Transverse colon (tissue), 4 donors: ENCODE measurements around the gene JAKMIP2.
A peak's percentile ranks its signal among the peaks of the same experiment; 100 is the strongest.

Source experiments
- EP300 ChIP-seq: sonication (generic); formaldehyde crosslinking; IDR thresholded peaks from one replicate; pipeline ENCODE4 v1.6.1; 2017; ENCODE audit warnings: antibody characterized with exemption, low read depth
- POLR2AphosphoS5 ChIP-seq, 3 donors: sonication (generic); formaldehyde crosslinking; IDR thresholded peaks; one replicate each; pipeline ENCODE4 v1.6.1; 2016; ENCODE audit warnings: antibody characterized with exemption in 3 of 3
- TF ChIP-seq, protein P1 (sequence below), 5 experiments: fragments of 200-600 bp in 3 of 5; fragments of 450-650 bp in 2 of 5; sonication (generic) in 3 of 5; IDR thresholded peaks; 1 replicate in 2 of 5; 2 replicates in 3 of 5; pipeline ENCODE4 v1.5.1; 2016 to 2017; ENCODE audit warnings: antibody characterized with exemption in 5 of 5, inconsistent platforms in 3 of 5, mild to moderate bottlenecking in 2 of 5, moderate library complexity in 1 of 5

DNA sequence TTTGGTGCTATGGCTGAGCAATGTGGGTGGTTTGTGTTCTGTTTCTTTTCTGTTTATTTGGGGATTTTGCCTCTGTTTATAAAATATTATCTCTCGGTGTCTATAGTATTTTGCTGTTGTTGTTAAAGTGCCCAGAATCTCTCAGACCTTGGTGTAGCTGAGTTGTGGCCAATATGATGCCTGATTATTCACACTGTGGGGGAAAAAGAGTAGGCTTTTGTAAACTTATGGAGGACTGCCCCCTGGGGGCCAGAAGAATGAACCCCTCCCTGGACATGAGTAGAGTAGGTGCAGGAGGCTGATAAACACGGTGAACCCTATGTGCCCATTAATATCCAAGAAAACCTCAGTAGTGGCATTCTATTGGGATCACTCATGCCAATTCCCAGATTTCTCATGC is 223.7 kb downstream of the JAKMIP2 start:
- no peak for TF ChIP-seq EP300
- TF ChIP-seq, protein P1, sequence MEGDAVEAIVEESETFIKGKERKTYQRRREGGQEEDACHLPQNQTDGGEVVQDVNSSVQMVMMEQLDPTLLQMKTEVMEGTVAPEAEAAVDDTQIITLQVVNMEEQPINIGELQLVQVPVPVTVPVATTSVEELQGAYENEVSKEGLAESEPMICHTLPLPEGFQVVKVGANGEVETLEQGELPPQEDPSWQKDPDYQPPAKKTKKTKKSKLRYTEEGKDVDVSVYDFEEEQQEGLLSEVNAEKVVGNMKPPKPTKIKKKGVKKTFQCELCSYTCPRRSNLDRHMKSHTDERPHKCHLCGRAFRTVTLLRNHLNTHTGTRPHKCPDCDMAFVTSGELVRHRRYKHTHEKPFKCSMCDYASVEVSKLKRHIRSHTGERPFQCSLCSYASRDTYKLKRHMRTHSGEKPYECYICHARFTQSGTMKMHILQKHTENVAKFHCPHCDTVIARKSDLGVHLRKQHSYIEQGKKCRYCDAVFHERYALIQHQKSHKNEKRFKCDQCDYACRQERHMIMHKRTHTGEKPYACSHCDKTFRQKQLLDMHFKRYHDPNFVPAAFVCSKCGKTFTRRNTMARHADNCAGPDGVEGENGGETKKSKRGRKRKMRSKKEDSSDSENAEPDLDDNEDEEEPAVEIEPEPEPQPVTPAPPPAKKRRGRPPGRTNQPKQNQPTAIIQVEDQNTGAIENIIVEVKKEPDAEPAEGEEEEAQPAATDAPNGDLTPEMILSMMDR (IDR thresholded peaks at IDR 0.05): peak; percentile 41 to 61 (median 53)
- TF ChIP-seq POLR2AphosphoS5 (IDR thresholded peaks at IDR 0.05): no peak
